ENCODE results near the gene DMRTB1. TPM values are rescaled to one million over a fixed set of nuclear protein-coding genes. Genes with fewer than 3 reads are reported as not detected.

The DMRTB1 gene
- total and polyA plus RNA-seq, 9 of the 15 experiments (the other 6 are each of a cell fraction or from before 2014, with no cell fraction given), result 0.06 to 0.35 (median 0.13) TPM; not detected in 3

DNA sequence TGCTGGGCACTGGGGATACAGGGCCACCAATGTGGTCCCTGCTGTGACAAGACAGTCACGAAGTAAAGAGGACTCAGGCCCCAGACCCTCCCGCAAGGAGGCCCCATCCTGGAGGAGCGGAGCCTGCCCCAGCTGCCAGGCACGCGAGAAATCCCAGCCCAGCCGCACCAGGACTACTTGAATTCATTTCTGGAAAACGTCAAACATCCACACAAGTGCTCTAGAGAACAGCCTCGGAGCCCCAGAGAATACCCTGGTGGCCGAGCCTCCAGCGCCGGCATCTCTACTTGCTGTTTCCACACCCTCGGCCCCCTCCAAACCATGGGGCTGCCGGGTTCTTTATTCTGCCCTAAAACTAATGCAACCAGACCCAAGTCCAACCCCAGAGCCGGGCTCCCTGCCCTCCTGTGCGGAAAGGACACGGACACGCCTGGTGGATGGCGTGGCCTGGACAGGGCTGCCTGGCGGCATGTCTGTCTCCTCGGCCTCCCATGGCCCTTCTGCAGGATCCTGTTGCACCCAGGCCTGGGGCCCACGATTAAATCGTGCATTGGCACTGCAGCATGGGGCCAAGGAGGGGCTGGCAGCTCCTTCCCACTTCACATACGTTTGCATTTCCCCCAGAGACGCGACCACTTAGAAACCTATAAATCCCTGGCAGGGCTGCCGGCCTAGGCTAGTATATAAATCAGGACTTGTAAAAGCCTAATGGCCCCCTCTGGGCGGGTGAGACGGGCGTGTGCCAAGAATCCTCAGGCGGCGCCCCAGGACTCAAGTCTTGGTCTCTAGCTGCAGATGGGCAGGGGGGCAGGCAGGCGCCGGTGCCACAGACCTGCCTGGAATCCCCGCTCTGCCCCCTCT is 41.2 kb downstream of the DMRTB1 start:
- in situ Hi-C loops (cut with MboI), result no loop called here
- WGBS (ENCODE audit: insufficient coverage, low coverage, missing lambda C conversion rate), result 4% methylated on average over 34 of the region's 34 CpGs
- TF ChIP-seq, protein P1, sequence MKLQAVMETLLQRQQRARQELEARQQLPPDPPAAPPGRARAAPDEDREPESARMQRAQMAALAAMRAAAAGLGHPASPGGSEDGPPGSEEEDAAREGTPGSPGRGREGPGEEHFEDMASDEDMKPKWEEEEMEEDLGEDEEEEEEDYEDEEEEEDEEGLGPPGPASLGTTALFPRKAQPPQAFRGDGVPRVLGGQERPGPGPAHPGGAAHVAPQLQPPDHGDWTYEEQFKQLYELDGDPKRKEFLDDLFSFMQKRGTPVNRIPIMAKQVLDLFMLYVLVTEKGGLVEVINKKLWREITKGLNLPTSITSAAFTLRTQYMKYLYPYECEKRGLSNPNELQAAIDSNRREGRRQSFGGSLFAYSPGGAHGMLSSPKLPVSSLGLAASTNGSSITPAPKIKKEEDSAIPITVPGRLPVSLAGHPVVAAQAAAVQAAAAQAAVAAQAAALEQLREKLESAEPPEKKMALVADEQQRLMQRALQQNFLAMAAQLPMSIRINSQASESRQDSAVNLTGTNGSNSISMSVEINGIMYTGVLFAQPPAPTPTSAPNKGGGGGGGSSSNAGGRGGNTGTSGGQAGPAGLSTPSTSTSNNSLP (IDR thresholded peaks at IDR 0.05; ENCODE audit: borderline replicate concordance, low read depth, low read length), result no peak
- no peak for TF ChIP-seq NR4A1 (CRISPR knock-in tag; IDR thresholded peaks at IDR 0.05)
- TF ChIP-seq NR4A1 (tag; IDR thresholded peaks at IDR 0.05), result no peak
- TF ChIP-seq CXXC5 (CRISPR knock-in tag; IDR thresholded peaks at IDR 0.05), result no peak
- TF ChIP-seq ZNF316 (IDR thresholded peaks at IDR 0.05), result no peak
- no peak for TF ChIP-seq FOXA1 (IDR thresholded peaks at IDR 0.05; ENCODE audit: borderline replicate concordance)
- TF ChIP-seq KDM2B (CRISPR knock-in tag; IDR thresholded peaks at IDR 0.05), result no peak
- TF ChIP-seq HOXB6 (CRISPR knock-in tag; IDR thresholded peaks at IDR 0.05; ENCODE audit: borderline replicate concordance), result no peak
- TF ChIP-seq NFATC3 (IDR thresholded peaks at IDR 0.05), result no peak
- TF ChIP-seq, protein P2, sequence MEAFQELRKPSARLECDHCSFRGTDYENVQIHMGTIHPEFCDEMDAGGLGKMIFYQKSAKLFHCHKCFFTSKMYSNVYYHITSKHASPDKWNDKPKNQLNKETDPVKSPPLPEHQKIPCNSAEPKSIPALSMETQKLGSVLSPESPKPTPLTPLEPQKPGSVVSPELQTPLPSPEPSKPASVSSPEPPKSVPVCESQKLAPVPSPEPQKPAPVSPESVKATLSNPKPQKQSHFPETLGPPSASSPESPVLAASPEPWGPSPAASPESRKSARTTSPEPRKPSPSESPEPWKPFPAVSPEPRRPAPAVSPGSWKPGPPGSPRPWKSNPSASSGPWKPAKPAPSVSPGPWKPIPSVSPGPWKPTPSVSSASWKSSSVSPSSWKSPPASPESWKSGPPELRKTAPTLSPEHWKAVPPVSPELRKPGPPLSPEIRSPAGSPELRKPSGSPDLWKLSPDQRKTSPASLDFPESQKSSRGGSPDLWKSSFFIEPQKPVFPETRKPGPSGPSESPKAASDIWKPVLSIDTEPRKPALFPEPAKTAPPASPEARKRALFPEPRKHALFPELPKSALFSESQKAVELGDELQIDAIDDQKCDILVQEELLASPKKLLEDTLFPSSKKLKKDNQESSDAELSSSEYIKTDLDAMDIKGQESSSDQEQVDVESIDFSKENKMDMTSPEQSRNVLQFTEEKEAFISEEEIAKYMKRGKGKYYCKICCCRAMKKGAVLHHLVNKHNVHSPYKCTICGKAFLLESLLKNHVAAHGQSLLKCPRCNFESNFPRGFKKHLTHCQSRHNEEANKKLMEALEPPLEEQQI (IDR thresholded peaks at IDR 0.05), result no peak
- no peak for TF ChIP-seq PHF21A (IDR thresholded peaks at IDR 0.05; ENCODE audit: borderline replicate concordance, low read depth)
- TF ChIP-seq, protein P3, sequence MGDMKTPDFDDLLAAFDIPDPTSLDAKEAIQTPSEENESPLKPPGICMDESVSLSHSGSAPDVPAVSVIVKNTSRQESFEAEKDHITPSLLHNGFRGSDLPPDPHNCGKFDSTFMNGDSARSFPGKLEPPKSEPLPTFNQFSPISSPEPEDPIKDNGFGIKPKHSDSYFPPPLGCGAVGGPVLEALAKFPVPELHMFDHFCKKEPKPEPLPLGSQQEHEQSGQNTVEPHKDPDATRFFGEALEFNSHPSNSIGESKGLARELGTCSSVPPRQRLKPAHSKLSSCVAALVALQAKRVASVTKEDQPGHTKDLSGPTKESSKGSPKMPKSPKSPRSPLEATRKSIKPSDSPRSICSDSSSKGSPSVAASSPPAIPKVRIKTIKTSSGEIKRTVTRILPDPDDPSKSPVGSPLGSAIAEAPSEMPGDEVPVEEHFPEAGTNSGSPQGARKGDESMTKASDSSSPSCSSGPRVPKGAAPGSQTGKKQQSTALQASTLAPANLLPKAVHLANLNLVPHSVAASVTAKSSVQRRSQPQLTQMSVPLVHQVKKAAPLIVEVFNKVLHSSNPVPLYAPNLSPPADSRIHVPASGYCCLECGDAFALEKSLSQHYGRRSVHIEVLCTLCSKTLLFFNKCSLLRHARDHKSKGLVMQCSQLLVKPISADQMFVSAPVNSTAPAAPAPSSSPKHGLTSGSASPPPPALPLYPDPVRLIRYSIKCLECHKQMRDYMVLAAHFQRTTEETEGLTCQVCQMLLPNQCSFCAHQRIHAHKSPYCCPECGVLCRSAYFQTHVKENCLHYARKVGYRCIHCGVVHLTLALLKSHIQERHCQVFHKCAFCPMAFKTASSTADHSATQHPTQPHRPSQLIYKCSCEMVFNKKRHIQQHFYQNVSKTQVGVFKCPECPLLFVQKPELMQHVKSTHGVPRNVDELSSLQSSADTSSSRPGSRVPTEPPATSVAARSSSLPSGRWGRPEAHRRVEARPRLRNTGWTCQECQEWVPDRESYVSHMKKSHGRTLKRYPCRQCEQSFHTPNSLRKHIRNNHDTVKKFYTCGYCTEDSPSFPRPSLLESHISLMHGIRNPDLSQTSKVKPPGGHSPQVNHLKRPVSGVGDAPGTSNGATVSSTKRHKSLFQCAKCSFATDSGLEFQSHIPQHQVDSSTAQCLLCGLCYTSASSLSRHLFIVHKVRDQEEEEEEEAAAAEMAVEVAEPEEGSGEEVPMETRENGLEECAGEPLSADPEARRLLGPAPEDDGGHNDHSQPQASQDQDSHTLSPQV (IDR thresholded peaks at IDR 0.05), result no peak
- no peak for TF ChIP-seq MECOM (CRISPR knock-in tag; IDR thresholded peaks at IDR 0.05)

More for the DNA sequence above, 41.2 kb downstream of the DMRTB1 start:
- Histone ChIP-seq H3K9ac (ENCODE audit: insufficient read depth in 1 of 2, low read depth in 2 of 2, low read length in 2 of 2) (peak overlapping the region in 1 of 2 experiments; percentile 35; a peak in 1 of 4 replicates), H3K79me2 (ENCODE audit: control insufficient read depth, insufficient read depth, low read length) (no peaks in the 10 kb centered on the region), H3K27ac (ENCODE audit: extremely low read depth, low read depth, low read length) (no peak overlapping the region), H3K4me1 (replicated peaks in 1 of 2; ENCODE audit: control insufficient read depth in 2 of 2, insufficient read depth in 2 of 2, low read length in 2 of 2) (peaks cover 0 to 16% of the 10 kb centered on the region in 2 experiments; a peak in 1 of 5 replicates), H2AFZ (ENCODE audit: low read depth, low read length) (no peak overlapping the region), H3K9me3 (replicated peaks; ENCODE audit: control insufficient read depth, insufficient read depth, low read depth, low read length) (no peaks in the 10 kb centered on the region), H3K4me2 (ENCODE audit: insufficient read depth, low read length) (no peak overlapping the region), H4K20me1 (replicated peaks; ENCODE audit: control insufficient read depth, insufficient read depth, low read length) (peaks cover 7% of the 10 kb centered on the region; the same call in 1 of the 2 replicates), H3K4me3 (no peak overlapping the region), H3K9me1 (ENCODE audit: control insufficient read depth, insufficient read depth, low read length) (no peaks in the 10 kb centered on the region), H3K36me3 (ENCODE audit: control insufficient read depth, insufficient read depth, low read length) (no peaks in the 10 kb centered on the region), H3K27me3 (ENCODE audit: control insufficient read depth in 2 of 2, insufficient read depth in 2 of 2, low read length in 2 of 2) (peaks cover 38 to 69% of the 10 kb centered on the region in 2 experiments; a peak in 4 of 5 replicates)
- no peak for FAIRE-seq
- BruUV-seq (replicated peaks), result no TSS peak
- ChIA-PET POLR2A (no interaction called here), CTCF (ENCODE audit: low intra/inter-chr PET ratio) (no interaction called here)
- DNase-seq (ENCODE audit: extremely low read depth in 1 of 4, low spot score in 3 of 4), result no peak
- intact Hi-C loops (cut with micrococcal nuclease), result no loop called here
- no peak for ATAC-seq

Data from K562 (cell line).